ENCODE measurements around the gene ZNF432.
"Not testable (repeated sequence)": the region's sequence is repeated elsewhere in the genome, so short reads cannot be mapped to it uniquely, and the experiment has no call there.

The ZNF432 gene

DNA sequence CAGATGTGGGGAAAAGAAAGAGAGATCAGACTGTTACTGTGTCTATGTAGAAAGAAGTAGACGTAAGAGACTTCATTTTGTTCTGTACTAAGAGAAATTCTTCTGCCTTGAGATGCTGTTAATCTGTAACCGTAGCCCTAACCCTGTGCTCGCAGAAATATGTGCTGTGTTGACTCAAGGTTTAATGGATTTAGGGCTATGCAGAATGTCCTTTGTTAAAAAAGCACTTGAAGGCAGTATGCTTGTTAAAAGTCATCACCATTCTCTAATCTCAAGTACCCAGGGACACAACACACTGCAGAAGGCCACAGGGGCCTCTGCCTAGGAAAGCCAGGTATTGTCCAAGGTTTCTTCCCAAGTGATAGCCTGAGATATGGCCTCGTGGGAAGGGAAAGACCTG, 24.2 kb downstream of the ZNF432 start:
- H3K36me3 ChIP-seq (ENCODE audit: control insufficient read depth, insufficient read depth, low read length): peaks cover 12% of the 10 kb centered on the region
- H2BK120ac ChIP-seq (ENCODE audit: low read depth, low read length); H2BK15ac ChIP-seq (replicated peaks; ENCODE audit: low read depth); H3K4ac ChIP-seq (ENCODE audit: low read depth, low read length); H3K4me1 ChIP-seq (ENCODE audit: control insufficient read depth, low read depth, low read length); H4K8ac ChIP-seq (ENCODE audit: low read depth, low read length); H4K5ac ChIP-seq (ENCODE audit: low read length); H3K27ac ChIP-seq (ENCODE audit: low read depth, low read length); H2BK5ac ChIP-seq (ENCODE audit: low read length); H3K18ac ChIP-seq (ENCODE audit: low read length); H3K4me3 ChIP-seq (ENCODE audit: low read length); H3K9ac ChIP-seq (ENCODE audit: low read length); H2AK5ac ChIP-seq (ENCODE audit: low read length); H3K27me3 ChIP-seq (ENCODE audit: insufficient read depth, low read length, poor library complexity); H3K4me2 ChIP-seq (ENCODE audit: low read length); H3K23ac ChIP-seq (ENCODE audit: low read length); H3K79me2 ChIP-seq (ENCODE audit: control insufficient read depth, insufficient read depth, low read length); H3K56ac ChIP-seq (ENCODE audit: low read length): not testable (repeated sequence)
- WGBS (ENCODE audit: extremely low coverage, insufficient coverage, low lambda C conversion rate): no CpG with 5 or more reads among the region's 4 CpGs
- peaks cover 12% of the 10 kb centered on the region for H3K79me1 ChIP-seq (ENCODE audit: low read length)
- DNase-seq: peak; percentile 13

DNA sequence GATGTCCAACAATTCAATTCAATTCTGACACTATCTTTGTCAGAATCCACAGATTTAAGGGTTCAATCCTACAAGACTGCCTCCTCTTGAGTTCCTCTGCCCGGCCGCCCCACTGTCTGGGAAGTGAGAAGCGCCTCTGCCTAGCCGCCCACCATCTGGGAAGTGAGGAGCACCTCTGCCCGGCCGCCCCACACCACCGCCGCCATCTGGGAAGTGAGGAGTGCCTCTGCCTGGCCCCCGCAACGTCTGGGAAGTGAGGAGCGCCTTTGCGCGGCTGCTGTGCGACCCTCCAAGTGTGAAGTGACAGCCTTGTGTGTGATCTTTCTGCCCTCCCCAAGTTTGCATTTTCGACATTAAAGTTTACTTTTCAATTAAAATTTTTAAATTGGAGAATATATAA, 26.4 kb downstream of the ZNF432 start:
- H3K27me3 ChIP-seq (ENCODE audit: insufficient read depth, low read length, poor library complexity): no peaks in the 10 kb centered on the region

GRCh38 chr19:52020506-52020905, 28.1 kb downstream of the ZNF432 start:
- no peak overlapping the region for H2AK5ac ChIP-seq (ENCODE audit: low read length)
- H3K4me1 ChIP-seq (ENCODE audit: control insufficient read depth, low read depth, low read length): no peaks in the 10 kb centered on the region
- no peak overlapping the region for H3K4me2 ChIP-seq (ENCODE audit: low read length)
- no peak overlapping the region for H2BK15ac ChIP-seq (replicated peaks; ENCODE audit: low read depth)
- H3K27ac ChIP-seq (ENCODE audit: low read depth, low read length): no peak overlapping the region
- no peak overlapping the region for H3K4ac ChIP-seq (ENCODE audit: low read depth, low read length)
- H3K27me3 ChIP-seq (ENCODE audit: insufficient read depth, low read length, poor library complexity): no peaks in the 10 kb centered on the region
- peaks cover 2% of the 10 kb centered on the region for H3K79me2 ChIP-seq (ENCODE audit: control insufficient read depth, insufficient read depth, low read length)
- H3K23ac ChIP-seq (ENCODE audit: low read length): no peak overlapping the region
- no peak overlapping the region for H3K4me3 ChIP-seq (ENCODE audit: low read length)
- no CpG with 5 or more reads among the region's 4 CpGs for WGBS (ENCODE audit: extremely low coverage, insufficient coverage, low lambda C conversion rate)
- H3K36me3 ChIP-seq (ENCODE audit: control insufficient read depth, insufficient read depth, low read length): peaks cover 21% of the 10 kb centered on the region
- DNase-seq: no peak
- H4K5ac ChIP-seq (ENCODE audit: low read length): no peak overlapping the region
- H3K79me1 ChIP-seq (ENCODE audit: low read length): peaks cover 8% of the 10 kb centered on the region
- no peak overlapping the region for H4K8ac ChIP-seq (ENCODE audit: low read depth, low read length)
- no peak overlapping the region for H2BK120ac ChIP-seq (ENCODE audit: low read depth, low read length)
- no peak overlapping the region for H3K18ac ChIP-seq (ENCODE audit: low read length)
- no peak overlapping the region for H3K56ac ChIP-seq (ENCODE audit: low read length)
- no peak overlapping the region for H2BK5ac ChIP-seq (ENCODE audit: low read length)
- no peak overlapping the region for H3K9ac ChIP-seq (ENCODE audit: low read length)

More for the DNA sequence above, 26.4 kb downstream of the ZNF432 start:
- no peak overlapping the region for H3K56ac ChIP-seq (ENCODE audit: low read length)
- H2AK5ac ChIP-seq (ENCODE audit: low read length): no peak overlapping the region
- no peak overlapping the region for H3K27ac ChIP-seq (ENCODE audit: low read depth, low read length)
- no CpG with 5 or more reads among the region's 15 CpGs for WGBS (ENCODE audit: extremely low coverage, insufficient coverage, low lambda C conversion rate)
- no peak overlapping the region for H3K4ac ChIP-seq (ENCODE audit: low read depth, low read length)
- peaks cover 3% of the 10 kb centered on the region for H3K79me2 ChIP-seq (ENCODE audit: control insufficient read depth, insufficient read depth, low read length)
- no peak overlapping the region for H3K18ac ChIP-seq (ENCODE audit: low read length)
- no peak overlapping the region for H3K23ac ChIP-seq (ENCODE audit: low read length)
- H4K8ac ChIP-seq (ENCODE audit: low read depth, low read length): no peak overlapping the region
- no peak overlapping the region for H3K4me3 ChIP-seq (ENCODE audit: low read length)
- peaks cover 10% of the 10 kb centered on the region for H3K79me1 ChIP-seq (ENCODE audit: low read length)
- no peak overlapping the region for H2BK5ac ChIP-seq (ENCODE audit: low read length)
- no peak overlapping the region for H4K5ac ChIP-seq (ENCODE audit: low read length)
- H3K36me3 ChIP-seq (ENCODE audit: control insufficient read depth, insufficient read depth, low read length): peaks cover 16% of the 10 kb centered on the region
- H3K4me1 ChIP-seq (ENCODE audit: control insufficient read depth, low read depth, low read length): peaks cover 1% of the 10 kb centered on the region
- no peak overlapping the region for H3K9ac ChIP-seq (ENCODE audit: low read length)
- H2BK120ac ChIP-seq (ENCODE audit: low read depth, low read length): no peak overlapping the region
- no peak for DNase-seq
- H3K4me2 ChIP-seq (ENCODE audit: low read length): no peak overlapping the region
- H2BK15ac ChIP-seq (replicated peaks; ENCODE audit: low read depth): no peak overlapping the region

DNA sequence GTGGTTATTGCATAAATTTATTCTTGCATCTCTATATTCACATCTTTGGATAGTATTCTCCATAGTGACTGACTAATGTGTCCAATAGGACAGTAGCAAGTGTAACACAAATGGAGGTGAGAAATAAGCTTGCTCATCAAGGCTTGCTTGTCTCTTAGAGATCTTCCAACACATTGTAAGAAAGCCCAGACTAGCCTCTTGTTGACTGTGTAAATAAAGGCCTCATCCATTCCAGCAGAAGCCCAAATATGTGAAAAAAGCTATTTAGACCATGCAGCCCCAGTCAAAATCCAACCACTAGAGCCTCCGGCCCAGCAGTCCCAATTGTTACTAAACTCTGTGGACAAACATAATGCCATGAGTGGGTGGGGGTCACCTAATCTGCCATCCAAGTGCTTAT, 38.0 kb downstream of the ZNF432 start:
- H3K4me1 ChIP-seq (ENCODE audit: control insufficient read depth, low read depth, low read length): peaks cover 2% of the 10 kb centered on the region
- no peaks in the 10 kb centered on the region for H3K79me2 ChIP-seq (ENCODE audit: control insufficient read depth, insufficient read depth, low read length)
- H2BK120ac ChIP-seq (ENCODE audit: low read depth, low read length): no peak overlapping the region
- no peak overlapping the region for H2AK5ac ChIP-seq (ENCODE audit: low read length)
- no peak for DNase-seq
- no peak overlapping the region for H4K8ac ChIP-seq (ENCODE audit: low read depth, low read length)
- no peak overlapping the region for H3K4ac ChIP-seq (ENCODE audit: low read depth, low read length)
- H3K36me3 ChIP-seq (ENCODE audit: control insufficient read depth, insufficient read depth, low read length): no peaks in the 10 kb centered on the region
- no CpG with 5 or more reads among the region's 1 CpG for WGBS (ENCODE audit: extremely low coverage, insufficient coverage, low lambda C conversion rate)
- H3K27me3 ChIP-seq (ENCODE audit: insufficient read depth, low read length, poor library complexity): no peaks in the 10 kb centered on the region
- H3K18ac ChIP-seq (ENCODE audit: low read length): no peak overlapping the region
- no peak overlapping the region for H3K4me2 ChIP-seq (ENCODE audit: low read length)
- no peak overlapping the region for H3K4me3 ChIP-seq (ENCODE audit: low read length)
- no peaks in the 10 kb centered on the region for H3K79me1 ChIP-seq (ENCODE audit: low read length)
- H3K27ac ChIP-seq (ENCODE audit: low read depth, low read length): no peak overlapping the region
- no peak overlapping the region for H3K23ac ChIP-seq (ENCODE audit: low read length)
- H2BK5ac ChIP-seq (ENCODE audit: low read length): no peak overlapping the region
- H3K9ac ChIP-seq (ENCODE audit: low read length): no peak overlapping the region
- H4K5ac ChIP-seq (ENCODE audit: low read length): no peak overlapping the region
- no peak overlapping the region for H2BK15ac ChIP-seq (replicated peaks; ENCODE audit: low read depth)
- no peak overlapping the region for H3K56ac ChIP-seq (ENCODE audit: low read length)

DNA sequence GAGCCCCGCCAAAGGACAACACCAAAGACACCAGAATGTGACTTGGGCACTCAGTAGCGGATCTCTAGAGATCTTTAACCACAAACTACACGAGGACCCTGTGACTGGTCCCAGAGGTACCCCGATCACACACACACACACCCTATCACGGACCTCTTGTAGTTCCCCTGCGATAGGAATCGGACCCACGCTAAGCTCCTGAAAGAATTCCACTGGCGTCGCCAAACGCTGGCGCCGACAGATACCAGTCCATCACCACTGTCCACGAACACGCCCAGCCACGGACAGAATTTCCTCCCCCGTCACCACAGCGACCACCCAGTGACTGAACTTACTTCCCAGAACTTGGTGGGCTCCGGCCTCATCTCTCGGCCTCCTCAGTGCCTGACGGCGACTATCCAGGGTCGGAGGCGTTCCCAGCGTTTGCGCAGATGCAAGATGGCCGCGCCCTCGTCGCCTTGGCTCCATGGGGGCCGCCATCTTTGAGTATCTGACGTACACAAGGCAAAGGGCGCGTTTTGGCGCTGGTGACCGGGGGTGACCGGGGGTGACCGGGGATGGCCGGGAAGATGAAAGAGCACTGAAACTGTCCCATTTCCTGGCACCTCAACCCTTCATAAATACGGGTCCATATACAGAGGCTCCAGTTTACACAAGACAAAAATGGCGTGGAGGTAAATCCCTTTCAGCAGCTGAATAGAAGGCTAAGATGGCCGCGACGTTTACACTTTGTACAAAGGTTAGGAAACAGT, 40.7 kb downstream of the ZNF432 start, which contains the start of gene ZNF615:
ZNF615 (minus strand) TSS at position 406 of the 752 bp plus-strand sequence. CDS start 4,500 bp downstream, outside the sequence.
- no peak within 1 kb of the TSS for H2AK5ac ChIP-seq (ENCODE audit: low read length)
- H3K56ac ChIP-seq (ENCODE audit: low read length): peak within 1 kb of the TSS; percentile 92
- peak within 1 kb of the TSS; percentile 65 for H3K4me2 ChIP-seq (ENCODE audit: low read length)
- peak within 1 kb of the TSS; percentile 62 for H3K4ac ChIP-seq (ENCODE audit: low read depth, low read length)
- H3K36me3 ChIP-seq (ENCODE audit: control insufficient read depth, insufficient read depth, low read length): no peaks in the 10 kb centered on the region
- no peak within 1 kb of the TSS for H2BK120ac ChIP-seq (ENCODE audit: low read depth, low read length)
- peak within 1 kb of the TSS; percentile 90 for H3K4me3 ChIP-seq (ENCODE audit: low read length)
- peak within 1 kb of the TSS; percentile 58 for H2BK5ac ChIP-seq (ENCODE audit: low read length)
- peak within 1 kb of the TSS; percentile 86 for H3K9ac ChIP-seq (ENCODE audit: low read length)
- no CpG with 5 or more reads among the region's 44 CpGs for WGBS (ENCODE audit: extremely low coverage, insufficient coverage, low lambda C conversion rate)
- peak within 1 kb of the TSS; percentile 54 for H3K18ac ChIP-seq (ENCODE audit: low read length)
- H3K79me2 ChIP-seq (ENCODE audit: control insufficient read depth, insufficient read depth, low read length): no peaks in the 10 kb centered on the region
- peaks cover 2% of the 10 kb centered on the region for H3K4me1 ChIP-seq (ENCODE audit: control insufficient read depth, low read depth, low read length)
- no peak within 1 kb of the TSS for H4K8ac ChIP-seq (ENCODE audit: low read depth, low read length)
- no peak within 1 kb of the TSS for H3K27ac ChIP-seq (ENCODE audit: low read depth, low read length)
- H3K27me3 ChIP-seq (ENCODE audit: insufficient read depth, low read length, poor library complexity): no peaks in the 10 kb centered on the region
- peak within 1 kb of the TSS; percentile 100 for H4K5ac ChIP-seq (ENCODE audit: low read length)
- H3K23ac ChIP-seq (ENCODE audit: low read length): peak within 1 kb of the TSS; percentile 34
- DNase-seq: peak; percentile 94
- no peak within 1 kb of the TSS for H2BK15ac ChIP-seq (replicated peaks; ENCODE audit: low read depth)
- H3K79me1 ChIP-seq (ENCODE audit: low read length): no peaks in the 10 kb centered on the region

- Histone ChIP-seq H3K79me1 (ENCODE audit: low read length) (no peaks in the 10 kb centered on the region), H4K8ac (ENCODE audit: low read depth, low read length) (no peak overlapping the region), H2AK5ac (ENCODE audit: low read length) (no peak overlapping the region), H3K79me2 (ENCODE audit: control insufficient read depth, insufficient read depth, low read length) (no peaks in the 10 kb centered on the region), H3K4me2 (ENCODE audit: low read length) (peak overlapping the region; percentile 25), H2BK120ac (ENCODE audit: low read depth, low read length) (no peak overlapping the region), H3K4me1 (ENCODE audit: control insufficient read depth, low read depth, low read length) (peaks cover 2% of the 10 kb centered on the region), H3K18ac (ENCODE audit: low read length) (no peak overlapping the region), H3K4me3 (ENCODE audit: low read length) (peak overlapping the region; percentile 90), H4K5ac (ENCODE audit: low read length) (no peak overlapping the region), H3K23ac (ENCODE audit: low read length) (no peak overlapping the region), H3K27me3 (ENCODE audit: insufficient read depth, low read length, poor library complexity) (no peaks in the 10 kb centered on the region), H3K56ac (ENCODE audit: low read length) (peak overlapping the region; percentile 92), H3K36me3 (ENCODE audit: control insufficient read depth, insufficient read depth, low read length) (no peaks in the 10 kb centered on the region), H3K9ac (ENCODE audit: low read length) (peak overlapping the region; percentile 86), H2BK15ac (replicated peaks; ENCODE audit: low read depth) (no peak overlapping the region), H2BK5ac (ENCODE audit: low read length) (no peak overlapping the region), H3K4ac (ENCODE audit: low read depth, low read length) (no peak overlapping the region), H3K27ac (ENCODE audit: low read depth, low read length) (no peak overlapping the region)
- WGBS (ENCODE audit: extremely low coverage, insufficient coverage, low lambda C conversion rate): no CpG with 5 or more reads among the region's 9 CpGs
- peak; percentile 54 for DNase-seq
These were observed 41.2 kb downstream of the ZNF432 start for GRCh38 chr19:52007451-52007805.
